Measurements from ENCODE around the gene SIRPB2. TPM values are rescaled to one million over a fixed set of nuclear protein-coding genes. Genes with fewer than 3 reads are reported as not detected.

The SIRPB2 gene
- total RNA-seq, 1 donor from 2014 or later = not detected

- H3K36me3 ChIP-seq (ENCODE audit: control insufficient read depth, insufficient read depth, low read length) = no peaks in the 10 kb centered on the region
- no peak for TF ChIP-seq CTCF (IDR thresholded peaks at IDR 0.05; ENCODE audit: insufficient read depth, low read length, poor library complexity, severe bottlenecking)
- H3K4me3 ChIP-seq (ENCODE audit: low read depth, low read length) = no peak overlapping the region
- no peaks in the 10 kb centered on the region for H3K27me3 ChIP-seq (ENCODE audit: control insufficient read depth, insufficient read depth, low read length)
- DNase-seq (ENCODE audit: low read depth) = no peak
Measured at GRCh38 chr20:1490643-1491195, 501 bp downstream of the SIRPB2 start.

GRCh38 chr20:1489764-1490436 lies 1.3 kb downstream of the SIRPB2 start:
- no peaks in the 10 kb centered on the region for H3K36me3 ChIP-seq (ENCODE audit: control insufficient read depth, insufficient read depth, low read length)
- H3K27me3 ChIP-seq (ENCODE audit: control insufficient read depth, insufficient read depth, low read length) = no peaks in the 10 kb centered on the region
- H3K4me3 ChIP-seq (ENCODE audit: low read depth, low read length) = no peak overlapping the region
- peak; percentile 34 for DNase-seq (ENCODE audit: low read depth)
- no peak for TF ChIP-seq CTCF (IDR thresholded peaks at IDR 0.05; ENCODE audit: insufficient read depth, low read length, poor library complexity, severe bottlenecking)

GRCh38 chr20:1489325-1489724 lies 1.9 kb downstream of the SIRPB2 start:
- no peak overlapping the region for H3K4me3 ChIP-seq (ENCODE audit: low read depth, low read length)
- no peak for DNase-seq (ENCODE audit: low read depth)
- H3K36me3 ChIP-seq (ENCODE audit: control insufficient read depth, insufficient read depth, low read length) = no peaks in the 10 kb centered on the region
- no peaks in the 10 kb centered on the region for H3K27me3 ChIP-seq (ENCODE audit: control insufficient read depth, insufficient read depth, low read length)
- no peak for TF ChIP-seq CTCF (IDR thresholded peaks at IDR 0.05; ENCODE audit: insufficient read depth, low read length, poor library complexity, severe bottlenecking)

- H3K36me3 ChIP-seq (ENCODE audit: control insufficient read depth, insufficient read depth, low read length) = no peaks in the 10 kb centered on the region
- no peaks in the 10 kb centered on the region for H3K27me3 ChIP-seq (ENCODE audit: control insufficient read depth, insufficient read depth, low read length)
- DNase-seq (ENCODE audit: low read depth) = no peak
- TF ChIP-seq CTCF (IDR thresholded peaks at IDR 0.05; ENCODE audit: insufficient read depth, low read length, poor library complexity, severe bottlenecking) = no peak
- H3K4me3 ChIP-seq (ENCODE audit: low read depth, low read length) = no peak overlapping the region
Measured at GRCh38 chr20:1486566-1486965, 4.7 kb downstream of the SIRPB2 start.

GRCh38 chr20:1484438-1485116 lies 6.6 kb downstream of the SIRPB2 start:
- DNase-seq (ENCODE audit: low read depth) = no peak
- no peak overlapping the region for H3K4me3 ChIP-seq (ENCODE audit: low read depth, low read length)

More at GRCh38 chr20:1484438-1485116, 6.6 kb downstream of the SIRPB2 start:
- no peaks in the 10 kb centered on the region for H3K36me3 ChIP-seq (ENCODE audit: control insufficient read depth, insufficient read depth, low read length)
- H3K27me3 ChIP-seq (ENCODE audit: control insufficient read depth, insufficient read depth, low read length) = no peaks in the 10 kb centered on the region
- TF ChIP-seq CTCF (IDR thresholded peaks at IDR 0.05; ENCODE audit: insufficient read depth, low read length, poor library complexity, severe bottlenecking) = no peak
